NCI-H82 treated with DMSO at 0.1 percent for 48 hours (cell line): Measurements from ENCODE around the gene SAMD4A.

Experiments used
- DNase-seq: peaks from one replicate; lab custom pipeline; 2025; ENCODE audit not compliant: unreplicated experiment; lab: John Stamatoyannopoulos, UW

Gene SAMD4A

DNA sequence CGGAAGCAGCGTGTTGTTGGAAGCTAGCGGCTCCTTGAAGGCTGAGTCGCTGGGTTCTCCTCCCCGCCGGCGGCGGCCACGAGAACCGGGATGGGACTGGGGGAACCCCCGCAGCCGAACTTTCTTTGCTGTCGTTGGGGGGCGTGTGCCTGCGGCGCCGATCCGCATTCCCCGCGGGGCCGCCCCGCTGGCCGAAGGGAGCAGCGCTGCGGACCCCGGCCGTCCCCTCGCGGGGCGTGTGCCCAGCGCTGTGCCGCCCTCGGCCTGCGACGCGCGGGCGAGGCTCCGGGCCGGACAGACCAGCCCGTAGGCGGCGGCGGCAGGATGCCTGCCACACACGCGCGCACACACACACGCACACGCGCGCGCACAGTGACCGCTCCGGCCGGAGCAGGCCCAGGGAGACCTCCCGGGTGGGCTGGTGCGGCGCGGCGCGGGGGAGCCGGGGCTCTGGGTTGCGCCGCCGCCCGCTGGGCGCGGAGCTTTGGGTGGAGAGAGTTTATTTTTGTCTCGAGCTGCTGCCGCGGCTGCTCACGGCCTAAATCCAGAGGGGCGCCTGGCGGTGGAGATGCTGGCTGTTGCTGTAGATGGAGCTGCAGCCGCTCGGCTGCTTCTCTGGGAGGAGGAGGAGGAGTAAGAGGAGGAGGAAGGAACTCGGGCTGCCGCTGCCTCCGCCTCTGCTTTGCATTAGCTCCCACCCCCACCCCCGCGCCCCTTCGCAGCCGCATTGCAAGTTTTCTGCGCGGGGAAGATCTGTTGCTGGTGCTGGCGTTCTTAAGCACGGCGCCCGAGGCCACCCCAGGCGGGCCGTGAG, at the start of gene SAMD4A:
Gene SAMD4A, plus strand, starts transcription at position 719 of the 814 bp plus-strand sequence. CDS start 789 bp downstream, outside the sequence.
- DNase-seq = no peak

- no peak for DNase-seq
Observed at GRCh38 chr14:54524410-54524809, 42.5 kb upstream of the SAMD4A start.

DNA sequence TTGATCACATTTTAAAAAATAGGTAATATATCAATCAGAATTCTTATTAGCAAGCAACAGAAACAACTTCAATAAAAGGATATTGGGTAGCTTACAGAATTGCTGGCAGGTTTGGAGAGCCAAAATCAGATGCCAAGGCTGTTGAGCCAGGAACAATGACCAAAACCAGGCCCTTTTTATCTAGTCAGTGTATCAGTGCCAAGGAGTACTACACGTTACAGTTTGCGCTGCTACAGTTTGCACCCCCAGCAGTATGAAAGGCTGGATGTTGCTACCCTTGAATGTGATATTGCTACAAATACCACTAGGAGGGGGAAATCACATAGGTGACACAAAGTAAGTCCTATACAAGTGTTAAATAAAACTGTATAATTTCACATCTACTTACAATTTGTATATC, 38.0 kb upstream of the SAMD4A start:
- no peak for DNase-seq

DNA sequence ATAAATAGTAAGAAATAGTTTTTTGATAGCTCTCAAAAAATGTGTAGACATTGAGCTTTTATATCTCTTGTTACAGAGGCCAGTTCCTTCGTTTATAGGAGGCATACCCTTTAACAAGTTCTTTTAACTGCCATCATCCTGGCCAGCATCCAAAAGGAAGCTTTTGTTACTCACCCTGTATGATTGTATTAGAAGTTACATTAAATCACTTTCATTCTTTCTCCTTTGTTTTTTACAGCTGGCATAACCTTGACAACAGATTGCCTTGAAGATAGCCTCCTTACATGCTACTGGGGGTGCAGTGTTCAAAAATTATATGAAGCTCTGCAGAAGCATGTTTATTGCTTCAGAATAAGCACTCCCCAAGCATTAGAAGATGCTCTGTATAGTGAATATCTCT, 37.1 kb upstream of the SAMD4A start:
- DNase-seq = no peak

DNA sequence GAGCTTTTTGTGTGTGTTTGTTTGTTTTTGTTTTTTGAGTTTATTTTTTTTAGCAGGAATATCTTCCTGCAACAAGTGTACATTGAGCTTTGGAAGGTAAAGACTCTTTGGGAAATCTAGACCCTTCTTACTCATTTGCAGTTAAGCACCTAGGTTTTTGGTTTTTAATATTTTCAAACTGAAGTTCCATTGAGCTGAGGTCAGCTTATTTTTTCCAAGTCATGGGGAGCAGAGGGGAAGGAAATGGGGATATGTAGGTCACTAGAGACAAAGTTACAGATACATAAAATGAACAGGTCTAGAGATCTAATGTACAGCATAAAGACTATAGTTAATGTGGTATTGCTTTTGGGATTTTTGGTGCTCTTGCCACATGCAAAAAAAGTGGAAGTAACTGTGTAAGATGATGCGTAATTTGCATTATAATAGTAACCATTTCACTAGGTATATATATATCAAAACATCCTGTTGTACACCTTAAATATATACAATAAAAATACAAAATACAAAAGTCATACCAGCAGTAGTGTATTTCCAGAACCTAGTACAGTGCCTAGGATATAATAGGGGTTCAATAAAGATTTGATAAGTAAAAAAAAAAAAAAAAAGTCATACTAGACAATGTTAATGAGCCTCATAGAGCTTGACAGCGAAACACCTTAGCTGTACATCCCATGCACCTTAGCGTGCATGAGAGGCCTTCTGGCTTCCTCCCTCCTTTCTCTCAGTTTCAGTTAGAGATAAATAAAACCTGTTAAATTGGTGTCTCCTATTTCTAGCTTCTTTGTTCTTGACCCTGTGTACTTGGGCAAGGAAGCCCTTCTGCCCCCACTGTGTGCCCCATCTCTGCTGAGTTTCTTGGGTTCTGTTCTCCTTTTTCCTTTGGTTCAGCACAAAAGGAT, 34.6 kb upstream of the SAMD4A start:
- DNase-seq = no peak

GRCh38 chr14:54533100-54533499, 33.8 kb upstream of the SAMD4A start:
- DNase-seq = no peak

- DNase-seq = no peak
Observed at GRCh38 chr14:54535126-54535525, 31.8 kb upstream of the SAMD4A start.

- DNase-seq = no peak
Observed at GRCh38 chr14:54535646-54536045, 31.3 kb upstream of the SAMD4A start.

- DNase-seq = no peak
Observed at GRCh38 chr14:54537651-54538050, 29.3 kb upstream of the SAMD4A start.

GRCh38 chr14:54538055-54538454, 28.9 kb upstream of the SAMD4A start:
- DNase-seq = no peak

DNA sequence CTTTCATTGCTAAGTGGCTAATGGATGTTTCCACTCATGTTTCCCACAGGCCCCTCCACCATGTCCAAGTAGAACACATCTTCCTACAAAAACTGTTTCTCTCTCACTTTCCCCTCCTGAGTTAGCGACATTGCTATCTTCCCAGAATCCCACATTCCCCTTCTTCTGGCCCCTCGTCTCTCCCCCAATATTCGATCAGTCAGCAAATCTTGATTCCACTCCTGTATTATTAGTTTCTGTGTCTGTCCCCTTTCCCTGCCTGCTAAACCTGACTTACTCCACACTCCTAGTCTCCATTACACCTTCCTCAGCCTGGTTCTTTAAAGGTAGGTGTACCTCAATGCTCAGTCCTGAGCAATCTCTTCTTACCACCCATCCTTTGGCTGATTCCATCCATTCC, 19.3 kb upstream of the SAMD4A start:
- no peak for DNase-seq

GRCh38 chr14:54548491-54548890, 18.4 kb upstream of the SAMD4A start:
- no peak for DNase-seq

DNA sequence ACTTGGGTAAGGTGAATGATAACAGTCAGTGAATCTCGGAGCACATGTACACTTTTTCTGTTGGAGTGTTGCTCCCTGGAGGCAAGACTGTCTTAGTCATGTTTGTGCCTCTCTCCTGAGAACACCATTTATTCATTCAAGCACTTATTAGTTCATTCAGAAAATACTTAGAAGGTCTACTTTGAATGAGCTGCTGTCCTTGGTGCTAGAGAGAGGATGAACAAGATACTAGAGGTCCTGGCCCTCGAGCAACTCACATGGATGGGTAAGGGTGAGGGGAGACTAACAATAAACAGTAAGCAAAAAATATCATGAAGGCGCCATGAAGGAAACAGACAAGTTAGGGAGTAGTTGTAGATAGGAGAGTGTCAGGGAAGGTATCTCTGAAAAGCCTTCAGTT, 17.1 kb upstream of the SAMD4A start:
- DNase-seq = no peak

GRCh38 chr14:54550514-54550913, 16.4 kb upstream of the SAMD4A start:
- DNase-seq = no peak

DNA sequence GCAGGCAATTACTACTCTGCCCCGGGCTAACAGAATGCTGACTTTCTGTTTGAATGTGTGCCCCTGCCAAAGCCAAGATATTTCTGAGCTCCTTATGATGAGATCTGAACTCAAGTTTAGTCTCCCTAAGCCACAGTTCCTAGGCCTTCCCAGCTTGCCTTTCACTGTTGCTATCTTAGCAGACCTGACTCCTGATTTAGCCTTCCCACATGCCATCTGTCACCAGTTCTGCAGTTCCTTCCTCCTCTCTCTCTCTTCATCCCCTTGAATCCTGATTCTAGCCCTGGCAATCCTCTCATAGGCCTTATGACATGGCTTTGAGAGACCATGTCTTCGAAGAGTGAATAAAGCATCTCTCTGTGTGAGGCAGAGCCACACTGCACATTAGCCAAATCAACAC, 12.5 kb upstream of the SAMD4A start:
- peak; percentile 62 for DNase-seq

DNA sequence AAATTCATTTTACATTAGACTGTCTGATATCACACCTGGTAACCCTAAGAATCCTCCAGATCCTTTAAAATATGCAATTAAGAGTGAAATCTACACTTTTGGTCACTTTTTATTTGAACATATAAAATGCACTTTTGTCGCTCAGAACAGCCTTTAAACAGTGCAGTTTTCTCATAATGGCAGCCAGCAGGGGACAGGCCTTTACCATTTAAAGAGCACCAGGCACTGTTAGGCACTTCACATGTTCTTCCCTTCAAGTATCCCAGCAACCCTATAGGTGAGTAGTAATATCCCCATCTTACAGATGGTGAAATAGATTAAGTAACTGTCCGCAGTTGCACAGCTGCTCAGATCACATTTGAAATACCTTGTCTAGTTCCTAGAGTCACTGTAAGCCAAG, 11.3 kb upstream of the SAMD4A start:
- no peak for DNase-seq

GRCh38 chr14:54556535-54556934, 10.4 kb upstream of the SAMD4A start:
- DNase-seq = no peak

DNA sequence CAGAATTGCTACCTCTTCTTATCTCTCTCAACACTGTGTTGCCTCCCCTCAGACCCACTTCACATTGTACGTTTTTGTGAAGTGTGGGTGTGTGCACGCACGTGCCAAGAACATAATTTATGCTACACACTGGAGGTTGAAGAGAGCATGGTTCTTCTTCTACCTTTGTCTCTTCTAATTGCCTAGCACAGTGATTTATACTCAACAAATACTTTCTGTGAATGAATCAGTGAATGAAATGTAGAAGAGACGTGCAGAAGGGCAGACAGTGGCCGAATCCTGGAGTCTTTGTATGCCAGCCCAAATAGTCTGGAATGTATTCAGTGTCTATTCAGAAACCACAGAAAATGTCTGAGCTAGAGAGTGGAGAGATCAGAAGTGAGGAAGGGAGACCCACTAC, 4.6 kb upstream of the SAMD4A start:
- no peak for DNase-seq

DNA sequence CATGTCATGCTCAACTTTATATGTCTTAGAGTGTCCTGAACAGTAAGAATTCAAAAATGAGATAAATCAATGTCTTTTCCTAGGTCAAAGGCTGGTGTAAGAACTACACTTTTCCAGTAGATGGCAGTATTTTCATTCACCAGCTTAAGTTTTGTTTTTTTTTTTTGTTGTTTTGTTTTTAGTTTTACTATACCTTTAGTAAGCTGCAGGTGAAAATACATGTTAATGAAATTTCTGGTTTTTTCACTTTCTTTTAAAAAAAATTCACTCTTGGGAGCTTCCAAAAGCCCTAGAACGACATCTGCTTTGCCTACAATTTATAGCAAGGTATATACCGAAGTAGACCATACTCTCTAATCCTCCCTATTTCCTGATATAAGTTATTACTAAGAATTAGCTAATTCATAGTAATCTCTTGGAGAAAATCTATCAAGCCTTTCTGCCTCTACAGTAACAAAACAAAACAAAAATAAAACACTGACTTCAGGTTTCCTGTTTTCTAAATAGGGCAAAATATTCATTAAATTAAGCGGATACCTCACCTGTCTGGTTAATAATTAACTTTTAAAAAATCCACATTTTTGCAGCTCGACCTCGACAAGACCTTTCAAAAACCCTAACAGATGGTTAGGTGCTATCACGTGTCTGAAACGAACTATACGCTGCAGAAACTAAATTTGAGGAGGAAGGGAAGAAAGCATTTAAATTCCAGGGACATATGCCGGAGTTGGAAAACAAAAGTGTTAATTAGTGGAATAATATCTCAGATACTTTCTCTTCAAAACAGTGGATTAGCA, 2.7 kb upstream of the SAMD4A start:
- DNase-seq = no peak

DNA sequence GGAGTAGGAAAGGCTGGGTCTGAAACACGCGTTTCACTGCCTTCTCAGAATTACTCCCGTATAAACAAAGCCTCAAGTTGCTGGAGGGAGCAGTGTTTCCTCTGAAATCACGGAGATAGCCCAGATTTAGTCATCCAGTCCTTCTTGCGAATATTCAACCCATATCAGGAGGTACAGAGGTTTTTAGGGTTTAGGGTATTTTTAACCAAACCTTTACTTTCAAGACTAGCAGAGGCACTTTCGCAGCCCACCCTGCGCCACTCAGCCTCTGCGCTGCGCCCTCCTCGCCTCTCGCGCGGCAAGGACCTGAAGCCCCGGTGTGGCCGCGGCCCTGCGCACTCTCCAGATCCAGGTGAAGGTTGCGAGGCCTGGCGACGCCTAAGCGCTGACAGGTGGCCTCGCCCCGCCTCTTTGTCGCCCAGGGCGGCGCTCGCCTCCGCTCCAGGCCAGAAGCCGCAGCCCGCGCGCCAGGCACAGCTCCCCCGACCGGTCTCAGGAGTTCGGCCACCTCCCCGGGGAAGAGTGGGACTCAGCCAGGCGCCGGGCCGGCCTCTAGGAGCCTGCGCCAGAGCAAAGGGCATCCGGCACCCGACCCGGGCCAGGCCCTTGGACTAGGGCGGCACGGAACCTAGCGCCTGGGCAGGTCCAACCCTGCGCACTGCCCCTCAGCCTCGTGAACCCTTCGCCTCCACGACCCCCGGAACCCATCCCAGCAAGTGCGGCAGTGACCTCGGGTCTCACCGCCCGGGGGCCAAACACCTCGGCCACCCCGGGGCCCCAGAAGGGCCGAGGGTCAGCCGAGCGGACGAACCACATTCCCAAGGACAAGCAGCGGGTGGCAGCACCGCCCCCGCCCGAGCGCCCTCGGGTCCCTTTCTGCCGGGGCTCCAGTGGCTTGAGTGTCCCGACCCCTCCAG, 1.8 kb upstream of the SAMD4A start:
- DNase-seq = no peak
